GM18951 (cell line): ENCODE results near the gene IKZF4.
A peak's percentile ranks its signal among the peaks of the same experiment; 100 is the strongest.

Source experiments
- POLR2A ChIP-seq: IDR thresholded peaks from 4 replicates; pipeline ENCODE4 v1.6.1; 2011; ENCODE audit warnings: mild to moderate bottlenecking; ENCODE audit not compliant: insufficient read length, insufficient read depth; ENCODE audit errors: extremely low read depth
- in situ Hi-C: fragments of 300-500 bp; cut with MboI; formaldehyde crosslinking; loops from one replicate; pipeline ENCODE4 v1.12.0; 2022; ENCODE audit warnings: low sequenced_read_pairs, mixed read lengths, inconsistent platforms; ENCODE audit not compliant: unreplicated experiment

IKZF4 gene

GRCh38 chr12:56007564-56008559 lies 13.0 kb upstream of the IKZF4 start:
- peak; percentile 15 for TF ChIP-seq POLR2A

GRCh38 chr12:56010111-56010570 lies 10.7 kb upstream of the IKZF4 start:
- in situ Hi-C loops: no loop called here

More at GRCh38 chr12:56007564-56008559, 13.0 kb upstream of the IKZF4 start:
- in situ Hi-C loops: no loop called here

GRCh38 chr12:56011509-56012090 lies 9.2 kb upstream of the IKZF4 start:
- TF ChIP-seq POLR2A: no peak
- in situ Hi-C loops: no loop called here

More at GRCh38 chr12:56010111-56010570, 10.7 kb upstream of the IKZF4 start:
- TF ChIP-seq POLR2A: no peak

- in situ Hi-C loops: no loop called here
Measured at GRCh38 chr12:56013482-56013881, 7.4 kb upstream of the IKZF4 start.

GRCh38 chr12:56014205-56014604 lies 6.6 kb upstream of the IKZF4 start:
- in situ Hi-C loops: no loop called here

More at GRCh38 chr12:56013482-56013881, 7.4 kb upstream of the IKZF4 start:
- no peak for TF ChIP-seq POLR2A

GRCh38 chr12:56017181-56017580 lies 3.7 kb upstream of the IKZF4 start:
- in situ Hi-C loops: no loop called here
- no peak for TF ChIP-seq POLR2A

More at GRCh38 chr12:56014205-56014604, 6.6 kb upstream of the IKZF4 start:
- TF ChIP-seq POLR2A: no peak

GRCh38 chr12:56018356-56018755 lies 2.5 kb upstream of the IKZF4 start:
- no peak for TF ChIP-seq POLR2A
- in situ Hi-C loops: no loop called here

GRCh38 chr12:56021889-56022497 lies 1.1 kb downstream of the IKZF4 start:
- in situ Hi-C loops: no loop called here
- no peak for TF ChIP-seq POLR2A

GRCh38 chr12:56028511-56029165 lies 7.8 kb downstream of the IKZF4 start:
- TF ChIP-seq POLR2A: no peak
- in situ Hi-C loops: no loop called here

- in situ Hi-C loops: no loop called here
- TF ChIP-seq POLR2A: no peak
Measured at GRCh38 chr12:56029166-56029519, 8.3 kb downstream of the IKZF4 start.

- no peak for TF ChIP-seq POLR2A
- in situ Hi-C loops: loop anchor here (10.0 kb wide), 1 partner anchor 275 kb away; no protein-coding TSS in a partner anchor
Measured at GRCh38 chr12:56029666-56030293, 8.9 kb downstream of the IKZF4 start.

- in situ Hi-C loops: loop anchor here (10.0 kb wide), 1 partner anchor 277 kb away; no protein-coding TSS in a partner anchor
- no peak for TF ChIP-seq POLR2A
Measured at GRCh38 chr12:56031987-56032386, 11.1 kb downstream of the IKZF4 start.
